IMR-90 (cell line): ENCODE data around the gene TMEM161B.

ENCODE experiments used
- BHLHE40 ChIP-seq: fragments of 150-350 bp; IDR thresholded peaks from 2 replicates; pipeline ENCODE4 v1.6.1; 2016; ENCODE audit warnings: mild to moderate bottlenecking, low read depth, low read length
- CEBPB ChIP-seq: IDR thresholded peaks from 2 replicates; pipeline ENCODE4 v1.6.1; 2012; ENCODE audit warnings: low read depth, low read length, improper control_type of control experiment
- FOS ChIP-seq: fragments of 150-350 bp; IDR thresholded peaks from 2 replicates; pipeline ENCODE4 v1.6.1; 2016; ENCODE audit warnings: low read depth, low read length
- MAFK ChIP-seq: IDR thresholded peaks from 2 replicates; pipeline ENCODE4 v1.6.1; 2012; ENCODE audit warnings: low read depth, low read length, improper control_type of control experiment
- MXI1 ChIP-seq: IDR thresholded peaks from 2 replicates; pipeline ENCODE4 v1.6.1; 2012; ENCODE audit warnings: low read depth, mild to moderate bottlenecking, low read length, moderate library complexity, borderline replicate concordance
- NFE2L2 ChIP-seq: fragments of 150-350 bp; IDR thresholded peaks from 2 replicates; pipeline ENCODE4 v1.6.1; 2016; ENCODE audit warnings: low read depth, mild to moderate bottlenecking, low read length
- POLR2A ChIP-seq: IDR thresholded peaks from 2 replicates; pipeline ENCODE4 v1.6.1; 2012; ENCODE audit warnings: mild to moderate bottlenecking, low read depth, low read length
- RAD21 ChIP-seq: IDR thresholded peaks from 2 replicates; pipeline ENCODE4 v1.6.1; 2012; ENCODE audit warnings: low read length, improper control_type of control experiment
- RCOR1 ChIP-seq: IDR thresholded peaks from 2 replicates; pipeline ENCODE4 v1.6.1; 2012; ENCODE audit warnings: mild to moderate bottlenecking, low read length, improper control_type of control experiment; ENCODE audit not compliant: insufficient replicate concordance
- SMC3 ChIP-seq: fragments of 150-350 bp; IDR thresholded peaks from 2 replicates; pipeline ENCODE4 v1.6.1; 2016; ENCODE audit warnings: low read depth, mild to moderate bottlenecking, antibody characterized with exemption, low read length, moderate library complexity
- TF ChIP-seq, protein P1 (sequence below): conservative IDR thresholded peaks from 2 replicates; pipeline ENCODE4 v1.5.1; 2012; ENCODE audit warnings: mild to moderate bottlenecking, low read depth, low read length, improper control_type of control experiment
- TF ChIP-seq, protein P2 (sequence below): fragments of 150-350 bp; IDR thresholded peaks from 2 replicates; pipeline ENCODE4 v1.6.1; 2016; ENCODE audit warnings: low read depth, mild to moderate bottlenecking, low read length, moderate library complexity, borderline replicate concordance
- TF ChIP-seq, protein P3 (sequence below): fragments of 150-350 bp; IDR thresholded peaks from 2 replicates; pipeline ENCODE4 v1.6.1; 2017; ENCODE audit warnings: mild to moderate bottlenecking, antibody characterized with exemption, low read length, low read depth

DNA sequence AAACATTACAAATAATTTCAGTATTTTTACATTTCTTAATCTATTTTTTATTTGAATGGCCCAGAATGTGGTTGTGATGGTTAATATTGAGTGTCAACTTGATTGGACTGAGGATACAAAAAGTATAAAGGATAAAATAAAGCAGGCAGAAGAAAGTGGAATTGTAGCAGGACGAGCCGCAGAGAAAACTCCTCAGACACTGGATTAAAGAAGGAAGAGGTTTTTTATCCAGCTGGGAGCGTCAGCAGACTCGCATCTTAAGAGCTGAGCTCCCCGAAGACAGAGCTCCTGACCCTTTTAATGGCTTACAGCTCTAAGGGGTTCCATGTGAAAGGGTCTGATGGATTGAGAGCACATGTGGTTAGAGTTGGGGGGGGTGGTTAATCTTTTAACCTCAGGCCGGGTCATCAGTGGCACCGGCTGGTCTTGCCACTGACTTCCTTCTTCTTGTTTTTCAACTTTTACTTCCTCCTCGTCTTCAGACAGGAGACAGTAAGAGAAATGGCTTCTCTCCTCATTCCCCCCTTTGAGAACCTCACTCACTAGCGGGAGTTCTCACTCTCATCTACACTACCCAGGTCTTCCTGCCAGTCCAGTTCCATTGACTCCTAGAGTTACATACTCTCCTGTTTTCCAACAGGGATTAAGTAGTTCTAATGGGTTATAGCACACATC is 80.0 kb downstream of the TMEM161B start:
- TF ChIP-seq MXI1 = no peak
- no peak for TF ChIP-seq POLR2A
- TF ChIP-seq, protein P1, sequence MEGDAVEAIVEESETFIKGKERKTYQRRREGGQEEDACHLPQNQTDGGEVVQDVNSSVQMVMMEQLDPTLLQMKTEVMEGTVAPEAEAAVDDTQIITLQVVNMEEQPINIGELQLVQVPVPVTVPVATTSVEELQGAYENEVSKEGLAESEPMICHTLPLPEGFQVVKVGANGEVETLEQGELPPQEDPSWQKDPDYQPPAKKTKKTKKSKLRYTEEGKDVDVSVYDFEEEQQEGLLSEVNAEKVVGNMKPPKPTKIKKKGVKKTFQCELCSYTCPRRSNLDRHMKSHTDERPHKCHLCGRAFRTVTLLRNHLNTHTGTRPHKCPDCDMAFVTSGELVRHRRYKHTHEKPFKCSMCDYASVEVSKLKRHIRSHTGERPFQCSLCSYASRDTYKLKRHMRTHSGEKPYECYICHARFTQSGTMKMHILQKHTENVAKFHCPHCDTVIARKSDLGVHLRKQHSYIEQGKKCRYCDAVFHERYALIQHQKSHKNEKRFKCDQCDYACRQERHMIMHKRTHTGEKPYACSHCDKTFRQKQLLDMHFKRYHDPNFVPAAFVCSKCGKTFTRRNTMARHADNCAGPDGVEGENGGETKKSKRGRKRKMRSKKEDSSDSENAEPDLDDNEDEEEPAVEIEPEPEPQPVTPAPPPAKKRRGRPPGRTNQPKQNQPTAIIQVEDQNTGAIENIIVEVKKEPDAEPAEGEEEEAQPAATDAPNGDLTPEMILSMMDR = no peak
- no peak for TF ChIP-seq RAD21
- TF ChIP-seq RCOR1 = no peak
- TF ChIP-seq CEBPB = no peak
- TF ChIP-seq MAFK = no peak
- TF ChIP-seq, protein P2, sequence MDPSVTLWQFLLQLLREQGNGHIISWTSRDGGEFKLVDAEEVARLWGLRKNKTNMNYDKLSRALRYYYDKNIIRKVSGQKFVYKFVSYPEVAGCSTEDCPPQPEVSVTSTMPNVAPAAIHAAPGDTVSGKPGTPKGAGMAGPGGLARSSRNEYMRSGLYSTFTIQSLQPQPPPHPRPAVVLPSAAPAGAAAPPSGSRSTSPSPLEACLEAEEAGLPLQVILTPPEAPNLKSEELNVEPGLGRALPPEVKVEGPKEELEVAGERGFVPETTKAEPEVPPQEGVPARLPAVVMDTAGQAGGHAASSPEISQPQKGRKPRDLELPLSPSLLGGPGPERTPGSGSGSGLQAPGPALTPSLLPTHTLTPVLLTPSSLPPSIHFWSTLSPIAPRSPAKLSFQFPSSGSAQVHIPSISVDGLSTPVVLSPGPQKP = no peak
- TF ChIP-seq NFE2L2 = no peak
- TF ChIP-seq, protein P3, sequence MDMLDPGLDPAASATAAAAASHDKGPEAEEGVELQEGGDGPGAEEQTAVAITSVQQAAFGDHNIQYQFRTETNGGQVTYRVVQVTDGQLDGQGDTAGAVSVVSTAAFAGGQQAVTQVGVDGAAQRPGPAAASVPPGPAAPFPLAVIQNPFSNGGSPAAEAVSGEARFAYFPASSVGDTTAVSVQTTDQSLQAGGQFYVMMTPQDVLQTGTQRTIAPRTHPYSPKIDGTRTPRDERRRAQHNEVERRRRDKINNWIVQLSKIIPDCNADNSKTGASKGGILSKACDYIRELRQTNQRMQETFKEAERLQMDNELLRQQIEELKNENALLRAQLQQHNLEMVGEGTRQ = no peak
- no peak for TF ChIP-seq BHLHE40
- no peak for TF ChIP-seq FOS
- no peak for TF ChIP-seq SMC3
